ENCODE measurements around the gene HES6. TPM values are rescaled to one million over a fixed set of nuclear protein-coding genes. Genes with fewer than 3 reads are reported as not detected.

Gene HES6
- total RNA-seq, 4 donors from 2014 or later: 5.3 to 9.1 (median 5.6) TPM

GRCh38 chr2:238271061-238271554 lies 31.3 kb upstream of the HES6 start:
- ATAC-seq (ENCODE audit: low FRiP score): no peak
- no peak for TF ChIP-seq CTCF (IDR thresholded peaks at IDR 0.05)

GRCh38 chr2:238270606-238271005 lies 30.8 kb upstream of the HES6 start:
- DNase-seq (ENCODE audit: low spot score) (no peak), ATAC-seq (ENCODE audit: low FRiP score) (no peak)
- no peak for TF ChIP-seq CTCF (IDR thresholded peaks at IDR 0.05)

More at GRCh38 chr2:238271061-238271554, 31.3 kb upstream of the HES6 start:
- DNase-seq (ENCODE audit: low spot score): no peak

- DNase-seq (ENCODE audit: low spot score) (no peak), ATAC-seq (ENCODE audit: low FRiP score) (no peak)
Measured at GRCh38 chr2:238269741-238270140, 29.9 kb upstream of the HES6 start.

GRCh38 chr2:238267884-238268680 lies 28.2 kb upstream of the HES6 start:
- no peak for ATAC-seq (ENCODE audit: low FRiP score)
- no peak for TF ChIP-seq CTCF (IDR thresholded peaks at IDR 0.05)
- no peak for DNase-seq (ENCODE audit: low spot score)

More at GRCh38 chr2:238269741-238270140, 29.9 kb upstream of the HES6 start:
- no peak for TF ChIP-seq CTCF (IDR thresholded peaks at IDR 0.05)

- no peak for TF ChIP-seq CTCF (IDR thresholded peaks at IDR 0.05)
- ATAC-seq (ENCODE audit: low FRiP score) (no peak), DNase-seq (ENCODE audit: low spot score) (no peak)
Measured at GRCh38 chr2:238267341-238267710, 27.5 kb upstream of the HES6 start.

GRCh38 chr2:238265605-238266004 lies 25.8 kb upstream of the HES6 start:
- ATAC-seq (ENCODE audit: low FRiP score) (no peak), DNase-seq (ENCODE audit: low spot score) (no peak)
- no peak for TF ChIP-seq CTCF (IDR thresholded peaks at IDR 0.05)

GRCh38 chr2:238264072-238264460 lies 24.2 kb upstream of the HES6 start:
- DNase-seq (ENCODE audit: low spot score) (no peak), ATAC-seq (ENCODE audit: low FRiP score) (no peak)
- no peak for TF ChIP-seq CTCF (IDR thresholded peaks at IDR 0.05)
